ENCODE measurements around the gene POLD1.
"Not testable (repeated sequence)": the region's sequence is repeated elsewhere in the genome, so short reads cannot be mapped to it uniquely, and the experiment has no call there.

POLD1 gene

GRCh38 chr19:50435627-50436026, 51.5 kb downstream of the POLD1 start:
- DNase-seq (ENCODE audit: low read depth) = no peak

GRCh38 chr19:50437862-50438449, 53.8 kb downstream of the POLD1 start:
- DNase-seq (ENCODE audit: low read depth) = no peak

GRCh38 chr19:50439130-50439529, 55.0 kb downstream of the POLD1 start:
- DNase-seq (ENCODE audit: low read depth) = not testable (repeated sequence)

GRCh38 chr19:50444059-50444458, 59.9 kb downstream of the POLD1 start:
- no peak for DNase-seq (ENCODE audit: low read depth)

- no peak for DNase-seq (ENCODE audit: low read depth)
Measured at GRCh38 chr19:50447053-50447452, 62.9 kb downstream of the POLD1 start.

GRCh38 chr19:50447750-50448149, 63.6 kb downstream of the POLD1 start:
- no peak for DNase-seq (ENCODE audit: low read depth)

GRCh38 chr19:50449236-50449899, 65.2 kb downstream of the POLD1 start:
- DNase-seq (ENCODE audit: low read depth) = no peak

- DNase-seq (ENCODE audit: low read depth) = no peak
Measured at GRCh38 chr19:50450369-50451222, 66.4 kb downstream of the POLD1 start.

GRCh38 chr19:50451223-50451534, 67.0 kb downstream of the POLD1 start:
- DNase-seq (ENCODE audit: low read depth) = no peak

GRCh38 chr19:50453243-50453642, 69.1 kb downstream of the POLD1 start:
- DNase-seq (ENCODE audit: low read depth) = no peak

- DNase-seq (ENCODE audit: low read depth) = no peak
Measured at GRCh38 chr19:50455992-50456391, 71.8 kb downstream of the POLD1 start.

- DNase-seq (ENCODE audit: low read depth) = no peak
Measured at GRCh38 chr19:50457300-50457699, 73.2 kb downstream of the POLD1 start.

- DNase-seq (ENCODE audit: low read depth) = no peak
Measured at GRCh38 chr19:50458396-50459066, 74.4 kb downstream of the POLD1 start.

- DNase-seq (ENCODE audit: low read depth) = no peak
Measured at GRCh38 chr19:50459067-50459456, 74.9 kb downstream of the POLD1 start.

GRCh38 chr19:50459638-50460037, 75.5 kb downstream of the POLD1 start:
- DNase-seq (ENCODE audit: low read depth) = no peak

GRCh38 chr19:50460161-50460765, 76.1 kb downstream of the POLD1 start:
- DNase-seq (ENCODE audit: low read depth) = no peak

- DNase-seq (ENCODE audit: low read depth) = peak; percentile 21
Measured at GRCh38 chr19:50461066-50461875, 77.1 kb downstream of the POLD1 start.

GRCh38 chr19:50462970-50463369, 78.8 kb downstream of the POLD1 start:
- DNase-seq (ENCODE audit: low read depth) = no peak

GRCh38 chr19:50464348-50464747, 80.2 kb downstream of the POLD1 start:
- DNase-seq (ENCODE audit: low read depth) = no peak

GRCh38 chr19:50465000-50465399, 80.9 kb downstream of the POLD1 start:
- no peak for DNase-seq (ENCODE audit: low read depth)

GRCh38 chr19:50465986-50466705, 82.0 kb downstream of the POLD1 start:
- DNase-seq (ENCODE audit: low read depth) = no peak

Measured in activated T-helper 9 cell treated with anti-CD3 and anti-CD28 coated beads, Interleukin-2, amount 50 U/mL, for 16 hours (primary cell).